ENCODE results near the gene PSMC6. TPM values are rescaled to one million over a fixed set of nuclear protein-coding genes. Genes with fewer than 3 reads are reported as not detected.

Gene PSMC6
- total RNA-seq, result 10 to 100 TPM; 79.9 to 80.7 TPM

DNA sequence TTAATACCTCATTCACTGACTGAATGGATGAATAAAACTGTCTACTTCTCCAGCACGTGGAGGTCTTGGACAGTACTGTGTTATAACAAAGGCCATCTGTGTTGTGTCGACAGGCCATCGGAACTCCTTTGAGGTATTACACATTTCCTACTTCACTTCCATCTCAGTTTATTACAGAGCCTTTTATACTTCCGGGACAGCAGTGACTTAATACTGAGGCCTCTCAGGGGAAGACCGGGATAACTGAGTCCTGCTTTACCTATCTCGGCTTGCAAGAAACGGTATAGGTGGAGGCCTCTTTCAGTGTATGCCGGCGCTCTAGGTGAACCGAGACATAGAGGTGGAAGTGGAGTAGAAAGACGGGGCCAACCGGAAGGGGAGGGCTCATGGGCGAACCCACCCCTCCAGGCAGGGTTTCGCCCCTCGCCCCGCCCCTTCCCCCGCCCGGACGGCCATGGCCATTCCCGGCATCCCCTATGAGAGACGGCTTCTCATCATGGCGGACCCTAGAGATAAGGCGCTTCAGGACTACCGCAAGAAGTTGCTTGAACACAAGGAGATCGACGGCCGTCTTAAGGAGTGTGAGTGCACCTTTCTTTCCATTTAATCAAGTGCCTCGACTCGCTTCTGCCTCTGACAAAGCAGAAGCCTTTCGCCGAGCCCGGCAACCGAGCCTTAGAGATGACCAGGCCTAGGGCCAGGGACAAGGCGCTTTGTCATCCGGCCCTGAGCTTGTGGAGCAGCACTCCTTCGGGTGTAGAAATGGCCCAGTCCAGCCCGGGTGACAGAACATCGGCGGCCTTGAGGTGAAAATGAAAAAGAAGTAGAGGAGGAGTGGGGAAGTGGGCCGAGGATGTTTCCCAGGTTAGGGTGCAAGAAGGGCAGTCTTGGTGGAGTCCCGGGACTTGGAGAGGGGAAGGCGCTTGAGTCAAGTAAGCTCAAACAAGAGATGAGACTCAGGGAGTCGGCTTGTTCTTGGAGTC lies at the start of gene PSMC6:
Gene PSMC6, plus strand, starts transcription at position 477 of the 983 bp plus-strand sequence. Its CDS starts 20 bp downstream, at position 497.
- Mint-ChIP-seq H3K27me3 (no peaks in the 10 kb centered on the region), H3K27ac (peak within 1 kb of the TSS; percentile 91), H3K4me3 (peak within 1 kb of the TSS; percentile 96), H3K36me3 (peaks cover 23% of the 10 kb centered on the region), H3K4me1 (peaks cover 36% of the 10 kb centered on the region), H3K9me3 (no peaks in the 10 kb centered on the region)
- peak; percentile 91 for DNase-seq
- peak; percentile 95 for ATAC-seq (ENCODE audit: low read depth)
- POLR2A ChIA-PET, result interaction anchor here (0.6 to 2.8 kb wide), 8 partner anchors 9 to 155 kb away, joined by 3 to 36 read pairs (median 3); partner anchors contain the start of genes ERO1A, GPR137C, STYX and TXNDC16

DNA sequence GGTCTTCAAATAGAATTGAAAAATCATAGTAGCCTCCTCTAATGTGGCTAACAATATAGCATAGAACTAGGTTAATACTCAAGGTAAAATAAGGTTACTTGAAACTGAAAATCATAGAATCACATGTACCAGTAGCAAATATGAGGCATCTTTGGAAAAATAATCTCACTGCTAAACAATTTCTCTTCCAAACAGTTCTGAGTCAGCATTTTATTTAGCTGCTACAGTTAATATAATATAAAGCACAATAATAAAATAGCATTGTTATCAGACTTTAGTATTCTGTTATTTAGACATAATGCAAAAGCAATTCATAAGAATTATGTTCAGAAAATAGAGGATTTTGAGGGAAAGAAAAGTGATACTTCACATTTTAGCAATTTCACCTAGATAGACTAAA lies 46.7 kb upstream of the PSMC6 start:
- ATAC-seq (ENCODE audit: low read depth) (no peak), DNase-seq (no peak)
- Mint-ChIP-seq H3K27ac (no peak overlapping the region), H3K36me3 (peaks cover 23% of the 10 kb centered on the region), H3K4me1 (peaks cover 2% of the 10 kb centered on the region), H3K27me3 (no peaks in the 10 kb centered on the region), H3K9me3 (no peaks in the 10 kb centered on the region), H3K4me3 (no peak overlapping the region)
- POLR2A ChIA-PET, result no interaction called here

DNA sequence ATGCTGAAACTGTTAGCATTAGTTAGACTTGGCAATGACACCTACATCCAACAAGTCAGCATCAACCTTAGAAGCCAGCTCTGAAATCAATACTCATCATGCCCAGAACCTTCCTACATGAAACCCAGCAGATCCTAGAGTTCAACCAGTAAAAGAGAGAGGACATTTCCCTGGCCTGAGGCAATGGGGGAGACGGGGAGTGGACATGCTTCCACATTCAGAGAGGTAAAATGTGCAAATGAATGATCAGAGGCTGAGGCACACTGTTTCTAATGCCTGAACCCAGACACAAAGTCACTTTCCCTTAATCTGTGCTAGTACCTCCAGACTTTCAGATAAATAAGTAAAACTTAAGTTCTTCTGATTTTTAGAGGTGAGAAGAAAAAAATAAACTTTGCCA lies 46.2 kb upstream of the PSMC6 start:
- POLR2A ChIA-PET, result no interaction called here
- Mint-ChIP-seq H3K4me1 (peaks cover 5% of the 10 kb centered on the region), H3K27ac (no peak overlapping the region), H3K9me3 (no peaks in the 10 kb centered on the region), H3K27me3 (no peaks in the 10 kb centered on the region), H3K36me3 (peaks cover 26% of the 10 kb centered on the region), H3K4me3 (no peak overlapping the region)
- ATAC-seq (ENCODE audit: low read depth) (no peak), DNase-seq (no peak)

DNA sequence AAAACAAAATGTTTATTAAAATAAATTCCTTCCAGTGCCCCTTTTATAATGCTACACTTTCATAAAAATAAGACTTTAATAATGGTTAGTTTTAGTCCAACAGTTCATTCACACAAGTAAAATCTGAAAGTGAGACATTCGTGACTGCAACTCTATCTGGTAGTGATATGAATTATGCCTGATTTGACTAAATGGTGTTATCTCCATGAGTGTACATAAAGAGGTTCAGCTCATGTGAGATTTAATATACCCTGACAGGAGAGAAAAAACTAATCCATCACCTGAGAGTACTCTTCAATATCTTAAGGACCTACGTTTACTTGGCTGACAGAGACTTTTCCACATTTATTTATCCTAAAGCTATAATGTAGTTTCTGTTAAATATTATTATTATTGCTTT lies 45.7 kb upstream of the PSMC6 start:
- Mint-ChIP-seq H3K27me3 (no peaks in the 10 kb centered on the region), H3K4me3 (no peak overlapping the region), H3K9me3 (no peaks in the 10 kb centered on the region), H3K27ac (no peak overlapping the region), H3K4me1 (peaks cover 5% of the 10 kb centered on the region), H3K36me3 (peaks cover 28% of the 10 kb centered on the region)
- POLR2A ChIA-PET, result no interaction called here
- ATAC-seq (ENCODE audit: low read depth) (no peak), DNase-seq (no peak)

DNA sequence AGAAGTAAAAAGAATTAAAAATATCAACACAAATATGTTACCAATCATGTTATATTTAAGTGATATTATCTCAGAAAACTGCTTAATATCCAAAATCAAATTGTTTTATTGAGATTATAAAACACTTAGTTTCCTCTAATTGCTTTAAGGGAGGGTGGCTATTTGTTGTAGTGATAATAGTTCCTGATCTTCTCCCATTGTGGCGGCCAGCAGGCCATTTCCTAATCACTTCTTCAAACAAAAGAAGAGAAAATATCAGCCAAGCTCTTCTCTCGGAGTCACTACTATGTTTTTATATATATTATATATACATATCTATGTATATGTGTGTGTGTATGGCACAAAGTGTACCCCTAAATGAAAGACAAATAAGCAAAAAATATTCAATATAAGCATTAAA lies 43.1 kb upstream of the PSMC6 start:
- Mint-ChIP-seq H3K27me3 (no peaks in the 10 kb centered on the region), H3K36me3 (peaks cover 27% of the 10 kb centered on the region), H3K9me3 (no peaks in the 10 kb centered on the region), H3K4me1 (peaks cover 5% of the 10 kb centered on the region), H3K27ac (no peak overlapping the region), H3K4me3 (no peak overlapping the region)
- DNase-seq (no peak), ATAC-seq (ENCODE audit: low read depth) (no peak)
- POLR2A ChIA-PET, result no interaction called here

DNA sequence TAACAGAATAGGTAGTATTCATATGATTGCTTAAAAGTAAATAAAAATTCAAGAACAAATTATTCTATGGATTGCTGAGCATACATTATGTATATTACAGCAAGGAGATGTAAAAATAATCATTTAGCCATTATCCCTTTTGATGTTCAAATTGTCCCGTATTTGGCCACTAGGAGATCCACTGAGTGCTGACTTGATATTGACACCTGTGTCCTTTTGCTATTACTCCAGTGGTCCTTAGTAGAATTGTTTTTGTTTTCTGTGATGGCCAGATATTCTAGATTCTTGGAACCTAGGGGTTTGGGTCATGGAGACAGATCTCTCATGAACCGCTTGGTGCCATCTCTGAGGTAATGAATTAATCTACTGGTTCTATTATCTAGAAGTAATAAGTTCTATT lies 28.4 kb upstream of the PSMC6 start:
- H3K4me1 Mint-ChIP-seq, result peaks cover 11% of the 10 kb centered on the region
- no peaks in the 10 kb centered on the region for H3K27me3 Mint-ChIP-seq
- no peak overlapping the region for H3K4me3 Mint-ChIP-seq
- ATAC-seq (ENCODE audit: low read depth) (no peak), DNase-seq (no peak)
- H3K36me3 Mint-ChIP-seq, result peaks cover 30% of the 10 kb centered on the region
- H3K27ac Mint-ChIP-seq, result no peak overlapping the region
- no peaks in the 10 kb centered on the region for H3K9me3 Mint-ChIP-seq
- POLR2A ChIA-PET, result no interaction called here

DNA sequence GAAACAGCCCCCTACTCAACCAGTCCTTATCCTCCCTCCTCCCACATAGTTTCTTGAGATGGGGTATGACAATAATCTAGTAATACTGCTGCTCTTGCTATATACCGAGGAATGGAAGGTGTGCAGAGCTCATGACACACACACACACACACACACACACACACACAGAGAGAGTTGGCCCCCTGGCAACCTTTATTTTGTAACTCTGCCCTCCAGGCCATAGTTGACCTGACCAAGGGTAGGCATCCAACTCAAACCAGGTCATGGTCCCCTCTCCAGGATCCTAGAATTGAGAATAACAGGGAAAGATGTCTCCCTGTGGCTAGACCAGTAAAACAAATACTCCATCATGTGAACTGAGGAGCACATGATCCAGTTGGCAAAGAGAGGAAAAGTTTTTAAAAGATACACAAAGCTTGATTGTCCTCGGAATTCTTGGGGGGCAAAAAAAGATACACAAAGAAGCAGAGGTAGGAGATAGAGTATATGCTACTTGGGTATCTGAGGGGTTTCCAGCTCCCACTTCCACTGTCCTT lies 22.9 kb upstream of the PSMC6 start:
- POLR2A ChIA-PET, result interaction anchor here (1.0 kb wide), 1 partner anchor 11 kb away, joined by 4 read pairs; the partner anchor contains the start of gene ERO1A
- peaks cover 30% of the 10 kb centered on the region for H3K36me3 Mint-ChIP-seq
- H3K27me3 Mint-ChIP-seq, result no peaks in the 10 kb centered on the region
- H3K4me1 Mint-ChIP-seq, result peaks cover 45% of the 10 kb centered on the region
- DNase-seq (no peak), ATAC-seq (ENCODE audit: low read depth) (no peak)
- no peak overlapping the region for H3K27ac Mint-ChIP-seq
- no peaks in the 10 kb centered on the region for H3K9me3 Mint-ChIP-seq
- H3K4me3 Mint-ChIP-seq, result no peak overlapping the region

DNA sequence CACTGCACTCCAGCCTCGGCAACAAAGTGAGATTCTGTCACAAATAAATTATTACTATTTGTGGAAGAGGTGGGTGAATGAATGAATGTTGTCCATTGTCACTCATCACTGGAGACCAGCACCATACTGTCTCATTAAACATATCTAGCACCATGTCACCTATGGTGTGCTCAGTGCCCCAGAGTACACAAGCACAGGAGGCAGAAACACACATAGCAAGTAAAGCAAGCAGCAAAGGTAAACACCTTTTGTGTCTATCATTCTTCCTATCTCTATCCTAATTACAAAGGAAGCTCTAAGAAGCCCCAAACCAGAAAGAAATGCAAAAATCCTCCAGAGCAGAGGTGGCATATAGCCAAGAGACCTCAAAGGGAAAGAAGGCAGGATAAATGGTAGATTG lies 20.8 kb upstream of the PSMC6 start:
- POLR2A ChIA-PET, result no interaction called here
- H3K4me3 Mint-ChIP-seq, result no peak overlapping the region

DNA sequence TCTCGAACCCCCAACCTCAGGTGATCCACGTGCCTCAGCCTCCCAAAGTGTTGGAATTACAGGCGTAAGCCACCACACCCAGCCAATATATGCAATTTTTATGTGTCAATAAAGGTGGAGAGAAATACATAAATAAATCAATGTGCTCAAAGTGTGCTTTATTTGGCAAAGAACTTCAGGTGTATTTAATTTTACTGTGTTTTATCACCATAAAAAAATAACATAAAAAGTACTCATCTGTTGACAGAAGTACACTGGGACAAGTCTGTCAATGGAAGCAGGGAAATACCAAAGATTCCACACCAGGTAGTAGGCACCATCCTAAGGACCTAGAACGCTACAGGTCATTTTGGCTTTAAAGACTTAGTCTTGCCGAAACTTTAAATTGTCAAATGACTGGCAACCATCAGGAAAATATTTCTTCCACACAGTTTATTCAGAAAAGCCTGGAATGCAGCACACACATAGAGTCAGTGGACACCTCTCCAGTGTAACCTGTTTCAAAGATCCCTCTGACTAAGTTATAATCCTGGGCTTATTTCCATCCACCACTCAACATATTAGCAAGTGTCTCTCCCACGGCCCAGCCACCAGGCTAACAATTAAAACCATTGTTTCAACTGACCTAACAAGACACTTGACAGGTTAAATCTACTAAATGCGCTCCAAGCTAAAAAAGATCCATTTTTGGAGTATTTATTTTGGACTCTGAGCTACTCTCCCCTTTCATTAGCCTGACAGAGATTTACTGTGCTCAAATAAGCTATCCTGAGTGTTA lies 15.8 kb upstream of the PSMC6 start:
- H3K27ac Mint-ChIP-seq, result peak overlapping the region; percentile 2
- POLR2A ChIA-PET, result interaction anchor here (1.2 to 1.6 kb wide), 3 partner anchors 15 to 139 kb away, joined by 3 to 7 read pairs (median 4); partner anchors contain the start of genes GPR137C, PSMC6 and TXNDC16
- peaks cover 57% of the 10 kb centered on the region for H3K4me1 Mint-ChIP-seq
- H3K27me3 Mint-ChIP-seq, result no peaks in the 10 kb centered on the region
- peak overlapping the region; percentile 82 for H3K4me3 Mint-ChIP-seq
- ATAC-seq (ENCODE audit: low read depth), result no peak
- no peak for DNase-seq
- H3K9me3 Mint-ChIP-seq, result no peaks in the 10 kb centered on the region
- peaks cover 51% of the 10 kb centered on the region for H3K36me3 Mint-ChIP-seq

More for the DNA sequence above, 20.8 kb upstream of the PSMC6 start:
- DNase-seq (no peak), ATAC-seq (ENCODE audit: low read depth) (no peak)
- H3K27ac Mint-ChIP-seq, result peak overlapping the region; percentile 1
- H3K9me3 Mint-ChIP-seq, result no peaks in the 10 kb centered on the region
- peaks cover 37% of the 10 kb centered on the region for H3K36me3 Mint-ChIP-seq
- H3K4me1 Mint-ChIP-seq, result peaks cover 52% of the 10 kb centered on the region
- no peaks in the 10 kb centered on the region for H3K27me3 Mint-ChIP-seq

DNA sequence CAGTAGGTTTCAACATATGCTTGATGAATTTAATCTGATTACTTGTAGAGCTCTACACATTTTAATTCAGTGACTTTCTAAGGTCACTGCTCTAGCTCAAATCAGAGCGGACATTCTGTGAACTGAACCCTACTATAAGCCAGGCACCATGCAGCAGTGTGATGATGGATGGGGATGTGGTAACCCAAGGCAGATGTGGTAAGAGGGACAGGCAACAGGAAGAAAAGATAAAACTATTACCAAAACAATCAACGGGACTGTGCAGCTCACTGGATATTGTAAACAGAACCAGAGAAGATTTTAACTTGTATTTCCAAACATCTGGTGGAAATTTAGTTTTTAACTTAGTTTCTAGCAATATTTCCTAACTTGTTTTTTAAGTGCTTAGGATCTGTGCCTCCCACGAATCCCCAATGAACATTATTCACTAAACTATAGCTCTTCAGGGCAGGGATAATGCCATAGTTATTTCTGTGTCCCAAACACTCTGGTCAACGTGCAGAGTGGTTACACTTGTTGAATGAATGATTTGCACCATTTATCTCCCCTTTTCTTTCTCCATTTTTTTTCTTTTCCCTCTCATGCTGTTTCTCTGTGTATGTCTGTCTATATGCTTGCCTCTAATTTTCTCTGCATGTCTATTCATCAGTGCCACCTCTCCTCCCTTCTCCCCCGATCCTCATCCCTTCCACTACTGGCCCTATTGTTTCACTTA lies 14.6 kb upstream of the PSMC6 start:
- POLR2A ChIA-PET, result interaction anchor here (0.6 to 1.6 kb wide), 4 partner anchors 13 to 954 kb away, joined by 3 to 7 read pairs (median 4); partner anchors contain the start of genes GPR137C, PSMC6 and TXNDC16
- no peaks in the 10 kb centered on the region for H3K27me3 Mint-ChIP-seq
- H3K9me3 Mint-ChIP-seq, result no peaks in the 10 kb centered on the region
- peak overlapping the region; percentile 77 for H3K27ac Mint-ChIP-seq
- peak; percentile 43 for ATAC-seq (ENCODE audit: low read depth)
- H3K4me1 Mint-ChIP-seq, result peaks cover 49% of the 10 kb centered on the region
- peaks cover 49% of the 10 kb centered on the region for H3K36me3 Mint-ChIP-seq
- DNase-seq, result no peak
- peak overlapping the region; percentile 82 for H3K4me3 Mint-ChIP-seq

DNA sequence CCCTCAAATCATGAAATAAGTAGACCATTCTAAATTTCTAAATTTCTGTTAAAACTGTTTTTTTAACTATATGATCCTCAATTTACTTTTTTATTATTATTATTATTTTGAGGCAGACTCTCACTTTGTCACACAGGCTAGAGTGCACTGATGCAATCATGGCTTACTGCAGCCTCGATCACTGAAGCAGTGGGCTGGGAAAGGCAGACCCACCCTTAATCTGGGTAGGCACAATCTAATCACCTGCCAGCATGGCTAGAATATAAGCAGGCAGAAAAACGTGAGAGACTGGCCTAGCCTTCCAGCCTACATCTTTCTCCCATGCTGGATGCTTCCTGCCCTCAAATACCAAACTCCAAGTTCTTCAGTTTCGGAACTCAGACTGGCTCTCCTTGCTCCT lies 14.0 kb upstream of the PSMC6 start:
- no peak for ATAC-seq (ENCODE audit: low read depth)
- Mint-ChIP-seq H3K27me3 (no peaks in the 10 kb centered on the region), H3K4me3 (peak overlapping the region; percentile 82), H3K9me3 (no peaks in the 10 kb centered on the region), H3K4me1 (peaks cover 44% of the 10 kb centered on the region), H3K27ac (peak overlapping the region; percentile 77), H3K36me3 (peaks cover 44% of the 10 kb centered on the region)
- POLR2A ChIA-PET, result interaction anchor here (0.6 to 1.6 kb wide), 2 partner anchors 13 to 22 kb away, joined by 3 to 7 read pairs; no protein-coding TSS in a partner anchor
- DNase-seq, result no peak

DNA sequence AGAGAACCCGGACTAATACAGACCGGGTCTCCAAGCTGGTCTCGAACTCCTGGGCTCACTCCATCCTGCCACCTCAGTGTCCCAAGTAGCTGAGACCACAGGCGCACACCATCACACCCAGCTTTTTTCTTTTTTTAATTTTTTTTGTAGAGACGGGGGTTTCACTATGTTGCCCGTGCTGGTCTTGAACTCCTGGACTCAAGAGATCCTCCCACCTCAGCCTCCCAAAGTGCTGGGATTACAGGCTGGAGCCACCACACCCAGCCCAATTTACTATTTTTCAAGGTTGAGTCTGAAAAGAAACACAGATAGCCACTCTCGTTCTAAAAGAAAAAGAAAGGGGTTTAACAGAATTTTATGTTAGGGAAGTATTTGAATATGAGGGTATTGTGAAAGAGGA lies 13.5 kb upstream of the PSMC6 start:
- no peaks in the 10 kb centered on the region for H3K9me3 Mint-ChIP-seq

More for the DNA sequence above, 13.5 kb upstream of the PSMC6 start:
- Mint-ChIP-seq H3K27me3 (no peaks in the 10 kb centered on the region), H3K36me3 (peaks cover 39% of the 10 kb centered on the region), H3K4me1 (peaks cover 40% of the 10 kb centered on the region), H3K27ac (peak overlapping the region; percentile 79), H3K4me3 (peak overlapping the region; percentile 82)
- no peak for ATAC-seq (ENCODE audit: low read depth)
- POLR2A ChIA-PET, result interaction anchor here (0.6 kb wide), 1 partner anchor 22 kb away, joined by 3 read pairs; no protein-coding TSS in a partner anchor
- DNase-seq, result no peak
